ENCODE measurements around the gene GRB10.

Gene GRB10

DNA sequence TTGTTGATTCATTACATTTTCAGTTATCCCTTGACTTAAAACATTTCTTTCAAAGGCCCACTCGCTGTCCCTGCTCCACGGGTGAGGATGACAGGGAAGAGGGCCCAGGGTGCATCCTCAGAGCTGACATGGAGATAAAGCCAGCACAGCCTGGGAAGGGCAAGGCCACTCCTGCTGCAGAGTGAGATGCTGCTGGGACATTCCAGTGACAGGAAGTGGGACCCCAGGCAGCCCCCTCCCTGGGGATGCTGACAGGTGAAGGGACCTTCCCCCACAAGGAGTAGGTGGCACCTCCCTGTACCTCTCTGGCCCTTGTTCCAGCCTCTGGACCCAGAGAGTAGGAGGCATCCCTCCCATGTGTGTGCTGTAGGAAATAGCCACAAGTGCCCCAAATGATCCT is 119.7 kb downstream of the GRB10 start:
- H3K27ac ChIP-seq = peak overlapping the region in 1 of 21 experiments; percentile 85
- no peak overlapping the region for H3K4me3 ChIP-seq

- H3K4me3 ChIP-seq = no peak overlapping the region
- H3K27ac ChIP-seq = peak overlapping the region in 7 of 21 experiments; percentile 9 to 85 (median 30)
Measured at GRCh38 chr7:50662041-50662694, 120.5 kb downstream of the GRB10 start.

GRCh38 chr7:50661345-50662040 is 121.2 kb downstream of the GRB10 start:
- peak overlapping the region in 8 of 21 experiments; percentile 0 to 85 (median 34) for H3K27ac ChIP-seq
- no peak overlapping the region for H3K4me3 ChIP-seq

DNA sequence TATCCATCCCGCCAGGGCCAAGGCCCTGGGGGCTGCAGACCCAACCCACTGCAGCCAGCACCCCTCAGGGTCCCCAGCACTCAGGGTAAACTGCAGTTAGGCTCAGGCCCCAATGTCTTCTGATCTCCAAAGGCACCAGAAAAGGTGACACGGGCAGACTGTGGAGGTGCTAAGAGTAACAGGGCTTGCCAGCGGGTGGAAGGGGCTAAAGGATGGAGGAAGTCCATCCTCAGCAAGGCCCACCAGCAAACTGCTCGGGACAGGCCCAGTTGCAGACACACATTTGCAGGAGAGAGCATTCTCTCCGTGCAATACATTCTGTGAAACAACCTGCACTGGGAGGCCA is 121.9 kb downstream of the GRB10 start:
- Histone ChIP-seq H3K4me3 (no peak overlapping the region), H3K27ac (peak overlapping the region in 10 of 21 experiments; percentile 0 to 85 (median 33))

GRCh38 chr7:50660040-50660829 is 122.5 kb downstream of the GRB10 start:
- Histone ChIP-seq H3K27ac (peak overlapping the region in 10 of 21 experiments; percentile 4 to 85 (median 33)), H3K4me3 (peak overlapping the region in 1 of 7 experiments; percentile 6)

DNA sequence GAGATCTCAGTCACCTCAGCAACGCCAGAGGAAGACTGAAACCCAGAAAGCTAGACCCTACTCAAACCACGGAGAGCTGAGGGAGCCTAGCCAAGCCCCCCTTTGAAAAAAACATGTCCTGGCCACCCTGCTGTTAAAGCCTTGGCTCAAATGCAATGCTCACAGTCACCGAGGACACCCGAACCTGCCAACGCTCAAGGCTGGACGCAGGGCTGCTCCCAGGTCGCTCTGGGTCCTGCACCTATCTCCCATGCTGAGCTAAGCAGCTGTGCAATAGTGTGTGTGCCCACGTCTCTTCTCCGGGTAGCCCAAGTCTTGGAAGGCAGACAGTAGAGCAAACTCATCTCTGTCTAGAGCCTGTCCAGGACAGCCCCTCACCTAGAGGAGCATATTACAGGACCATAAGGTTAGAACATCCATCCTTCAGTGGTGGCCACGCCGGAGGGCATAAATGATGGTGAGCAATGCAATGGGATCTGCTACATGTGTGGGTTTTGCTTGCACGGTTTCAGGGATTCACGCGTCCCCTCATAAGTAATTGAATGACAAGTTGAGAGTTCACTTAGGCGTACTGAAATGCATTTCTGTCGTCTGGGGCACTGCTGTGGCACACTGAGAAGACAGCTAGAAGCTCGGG is 123.2 kb downstream of the GRB10 start:
- no peak overlapping the region for H3K4me3 ChIP-seq
- H3K27ac ChIP-seq = peak overlapping the region in 1 of 21 experiments; percentile 85

DNA sequence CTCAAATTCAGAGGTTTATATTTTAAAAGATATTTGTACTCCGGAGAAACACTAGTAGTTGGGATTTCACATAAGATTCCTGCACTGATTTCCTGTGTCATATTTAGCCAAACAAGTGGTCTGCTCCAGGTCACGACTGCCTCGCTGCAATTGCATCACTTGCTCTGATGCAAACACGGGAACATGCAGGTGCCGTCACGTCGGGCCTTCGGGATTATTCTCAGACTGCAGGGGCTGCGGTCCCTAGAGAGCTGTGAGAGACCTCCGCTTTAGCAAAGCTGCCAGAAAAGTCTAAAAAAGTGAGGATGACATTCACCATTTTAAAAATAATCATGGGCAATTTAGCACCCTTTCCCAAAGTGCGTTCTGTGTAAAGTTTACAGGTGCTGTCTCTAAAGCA is 124.0 kb downstream of the GRB10 start:
- Histone ChIP-seq H3K4me3 (no peak overlapping the region), H3K27ac (no peak overlapping the region)

- H3K4me3 ChIP-seq = no peak overlapping the region
- peak overlapping the region in 5 of 21 experiments; percentile 11 to 50 (median 32) for H3K27ac ChIP-seq
Measured at GRCh38 chr7:50657912-50658311, 124.8 kb downstream of the GRB10 start.

DNA sequence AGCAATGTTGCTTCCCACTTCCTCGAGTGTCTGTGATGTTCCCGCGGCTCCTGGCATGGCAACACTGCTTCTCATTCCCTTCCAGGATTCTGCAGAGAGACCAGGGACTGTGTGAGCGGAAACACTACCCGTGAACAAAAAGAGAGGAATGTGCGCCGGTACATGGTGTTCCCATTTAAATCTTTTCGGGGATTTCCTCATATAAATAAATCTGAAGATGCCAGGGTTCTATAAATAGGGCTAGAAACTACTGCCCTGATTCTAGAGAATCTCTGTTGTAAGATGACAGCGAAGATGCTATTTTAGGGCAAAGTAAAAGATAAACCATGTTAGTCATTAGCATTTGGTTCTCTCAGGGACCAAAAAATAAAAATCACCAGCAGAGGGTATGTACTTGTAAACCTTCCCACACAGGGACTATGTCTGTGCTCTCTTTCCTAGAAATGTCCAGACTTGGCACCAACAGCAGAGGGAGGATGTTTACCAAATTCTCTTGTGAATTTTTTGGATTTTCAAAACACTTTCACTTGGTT is 125.3 kb downstream of the GRB10 start:
- H3K4me3 ChIP-seq = no peak overlapping the region
- H3K27ac ChIP-seq = peak overlapping the region in 5 of 21 experiments; percentile 11 to 50 (median 32)

DNA sequence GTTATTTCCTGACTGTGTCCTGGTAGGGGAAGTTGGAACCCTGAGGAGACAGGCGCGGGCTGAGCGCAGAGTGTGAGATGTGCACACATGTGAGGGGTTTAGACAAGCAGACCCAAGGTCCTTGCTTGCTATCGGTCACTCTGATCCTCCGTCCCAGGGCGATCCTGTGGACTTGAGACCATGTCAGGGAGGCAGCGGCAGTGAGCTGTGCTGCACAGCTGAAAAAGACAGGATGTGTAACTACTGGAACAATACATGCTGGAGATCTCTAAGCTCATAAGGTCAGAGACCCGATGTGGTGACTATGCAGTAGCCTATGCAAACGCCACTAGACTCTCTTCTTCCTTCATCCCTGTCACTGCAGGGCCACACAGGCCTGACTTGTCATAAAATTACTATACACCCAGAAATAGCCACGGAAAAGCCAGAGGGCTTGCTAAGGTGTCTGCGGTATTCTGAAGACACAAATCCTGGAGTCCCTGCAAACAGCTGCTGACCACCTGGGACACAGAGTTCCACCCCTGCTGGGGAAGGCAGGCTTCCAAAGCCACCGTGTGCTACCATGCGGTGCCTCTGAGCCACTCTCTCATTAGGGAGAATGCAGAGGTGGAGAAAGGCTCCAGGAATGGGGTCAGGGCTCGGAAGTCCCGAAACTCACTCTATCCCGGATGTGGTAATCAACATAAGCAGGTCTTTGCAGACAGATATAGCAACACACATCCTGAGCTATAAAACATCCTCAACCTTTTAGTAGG is 126.4 kb downstream of the GRB10 start:
- no peak overlapping the region for H3K4me3 ChIP-seq
- no peak overlapping the region for H3K27ac ChIP-seq

GRCh38 chr7:50655490-50655889 is 127.2 kb downstream of the GRB10 start:
- Histone ChIP-seq H3K4me3 (no peak overlapping the region), H3K27ac (peak overlapping the region in 1 of 21 experiments; percentile 11)

GRCh38 chr7:50655020-50655419 is 127.7 kb downstream of the GRB10 start:
- Histone ChIP-seq H3K27ac (peak overlapping the region in 1 of 21 experiments; percentile 11), H3K4me3 (no peak overlapping the region)

GRCh38 chr7:50653981-50654425 is 128.7 kb downstream of the GRB10 start:
- peak overlapping the region in 7 of 21 experiments; percentile 4 to 82 (median 50) for H3K27ac ChIP-seq
- H3K4me3 ChIP-seq = no peak overlapping the region

DNA sequence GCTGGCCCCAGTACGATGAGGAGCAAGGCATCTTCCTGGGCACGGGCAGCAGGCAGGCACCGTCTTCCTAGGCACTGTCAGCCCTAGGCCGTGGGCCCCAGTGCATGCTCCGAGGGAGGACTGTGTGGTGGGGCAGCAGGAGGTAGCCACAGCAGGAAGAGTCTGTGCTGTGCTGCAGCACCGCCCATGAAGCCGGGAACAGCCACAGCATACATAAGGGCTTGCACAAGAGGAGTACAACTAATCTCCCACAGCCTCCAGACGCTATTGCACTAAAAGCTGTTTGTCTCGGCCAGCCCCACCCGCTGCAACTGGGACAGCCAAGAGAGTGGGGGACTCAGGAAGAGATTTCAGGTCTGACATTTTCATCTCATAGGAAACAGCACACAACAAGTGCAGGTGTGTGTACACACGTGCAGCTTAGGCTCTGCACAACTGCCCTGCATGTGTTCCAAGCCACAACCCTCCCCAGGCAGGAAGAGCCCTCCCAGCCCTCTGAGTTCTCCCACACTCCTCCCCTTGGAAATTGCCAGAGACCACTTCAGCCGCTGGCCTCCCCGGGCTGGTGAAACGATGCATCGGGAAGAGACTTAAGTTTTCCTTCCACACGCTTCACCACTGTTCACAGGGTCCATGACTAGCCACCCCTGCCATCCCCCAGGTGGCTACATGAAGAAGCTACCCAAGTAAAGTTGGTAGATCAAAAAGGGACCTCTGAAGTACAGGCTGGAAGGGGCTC is 129.4 kb downstream of the GRB10 start:
- peak overlapping the region in 11 of 21 experiments; percentile 4 to 82 (median 42) for H3K27ac ChIP-seq
- H3K4me3 ChIP-seq = no peak overlapping the region

GRCh38 chr7:50652400-50653125 is 130.1 kb downstream of the GRB10 start:
- H3K4me3 ChIP-seq = no peak overlapping the region
- peak overlapping the region in 7 of 21 experiments; percentile 8 to 82 (median 30) for H3K27ac ChIP-seq

DNA sequence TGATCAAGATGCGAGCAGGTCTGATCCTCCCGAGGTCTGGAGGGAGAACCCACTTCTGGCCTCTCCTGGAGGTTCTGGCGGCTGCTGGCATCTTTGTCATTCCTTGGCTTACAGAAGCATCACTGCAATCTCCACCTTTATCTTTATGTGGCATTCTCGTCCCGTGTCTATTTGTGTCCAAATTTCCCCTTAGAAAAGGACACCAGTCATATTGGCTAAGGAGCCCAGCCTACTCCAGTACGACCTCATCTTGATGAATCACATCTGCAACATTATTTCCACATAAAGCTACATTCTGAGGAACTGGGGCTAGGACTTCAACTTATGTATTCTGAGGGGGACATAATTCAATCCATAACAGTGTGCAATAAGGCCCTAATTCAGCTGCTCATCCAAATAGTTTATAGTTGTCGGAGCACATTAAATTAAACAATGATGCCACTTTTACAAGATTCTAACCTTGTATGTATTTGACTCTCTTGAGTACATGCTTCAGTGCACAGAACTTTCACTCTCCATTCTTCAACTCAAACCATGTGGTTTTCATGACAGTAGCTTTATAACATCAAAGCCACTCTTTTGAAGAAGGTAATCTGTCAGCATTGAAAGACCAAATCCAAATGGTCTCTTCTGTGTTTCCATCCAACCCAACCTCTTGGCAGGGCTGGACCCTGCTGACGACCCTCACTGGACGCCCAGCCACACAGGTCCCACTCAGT is 131.3 kb downstream of the GRB10 start:
- H3K4me3 ChIP-seq = no peak overlapping the region
- no peak overlapping the region for H3K27ac ChIP-seq

Data from skin epidermis (tissue), 12 donors.